CD4-positive, alpha-beta T cell treated with Interleukin-17A for 4 hours (primary cell): ENCODE results near the gene DNAJC17.

ENCODE experiments used
- DNase-seq: peaks from one replicate; pipeline ENCODE4 v3.0.0-alpha.2; 2020; ENCODE audit warnings: mixed read lengths

Gene DNAJC17

GRCh38 chr15:40828447-40829036 is 21.3 kb upstream of the DNAJC17 start, which contains the start of gene PPP1R14D:
Gene PPP1R14D (minus strand): TSS chr15:40828708. CDS start chr15:40828641, 67 bp downstream.
- no peak for DNase-seq

- DNase-seq = no peak
These were observed 19.3 kb upstream of the DNAJC17 start for GRCh38 chr15:40826423-40827075.

- no peak for DNase-seq
These were observed 18.6 kb upstream of the DNAJC17 start for GRCh38 chr15:40825661-40826422.

- no peak for DNase-seq
These were observed 16.5 kb upstream of the DNAJC17 start for GRCh38 chr15:40823572-40824343.

GRCh38 chr15:40821195-40821594 is 13.9 kb upstream of the DNAJC17 start:
- DNase-seq = no peak

- DNase-seq = no peak
These were observed 11.8 kb upstream of the DNAJC17 start for GRCh38 chr15:40819048-40819447.

GRCh38 chr15:40815042-40815698 is 7.9 kb upstream of the DNAJC17 start:
- no peak for DNase-seq

- no peak for DNase-seq
These were observed 5.6 kb upstream of the DNAJC17 start for GRCh38 chr15:40812721-40813425.

GRCh38 chr15:40808861-40809450 is 1.7 kb upstream of the DNAJC17 start:
- DNase-seq = no peak

- DNase-seq = no peak
These were observed 702 bp upstream of the DNAJC17 start for GRCh38 chr15:40807888-40808461.

- no peak for DNase-seq
These were observed 623 bp downstream of the DNAJC17 start for GRCh38 chr15:40806672-40807027.

GRCh38 chr15:40803688-40804087 is 3.6 kb downstream of the DNAJC17 start:
- DNase-seq = no peak

- DNase-seq = no peak
These were observed 4.2 kb downstream of the DNAJC17 start for GRCh38 chr15:40803076-40803475.

GRCh38 chr15:40799523-40799922 is 7.8 kb downstream of the DNAJC17 start:
- no peak for DNase-seq

- no peak for DNase-seq
These were observed 10.8 kb downstream of the DNAJC17 start for GRCh38 chr15:40796512-40796911.

GRCh38 chr15:40796041-40796440 is 11.2 kb downstream of the DNAJC17 start:
- no peak for DNase-seq

GRCh38 chr15:40793216-40793989 is 13.9 kb downstream of the DNAJC17 start:
- DNase-seq = no peak

GRCh38 chr15:40792394-40792793 is 14.9 kb downstream of the DNAJC17 start:
- no peak for DNase-seq

- DNase-seq = no peak
These were observed 16.6 kb downstream of the DNAJC17 start for GRCh38 chr15:40790718-40791117.

- DNase-seq = no peak
These were observed 17.3 kb downstream of the DNAJC17 start for GRCh38 chr15:40789999-40790398.
